ENCODE measurements around the gene CACUL1. TPM values are rescaled to one million over a fixed set of nuclear protein-coding genes. Genes with fewer than 3 reads are reported as not detected.
"Not testable (repeated sequence)": the region's sequence is repeated elsewhere in the genome, so short reads cannot be mapped to it uniquely, and the experiment has no call there.

Gene CACUL1
- total RNA-seq, 1 experiment from 2014 or later, result 13.5 TPM

DNA sequence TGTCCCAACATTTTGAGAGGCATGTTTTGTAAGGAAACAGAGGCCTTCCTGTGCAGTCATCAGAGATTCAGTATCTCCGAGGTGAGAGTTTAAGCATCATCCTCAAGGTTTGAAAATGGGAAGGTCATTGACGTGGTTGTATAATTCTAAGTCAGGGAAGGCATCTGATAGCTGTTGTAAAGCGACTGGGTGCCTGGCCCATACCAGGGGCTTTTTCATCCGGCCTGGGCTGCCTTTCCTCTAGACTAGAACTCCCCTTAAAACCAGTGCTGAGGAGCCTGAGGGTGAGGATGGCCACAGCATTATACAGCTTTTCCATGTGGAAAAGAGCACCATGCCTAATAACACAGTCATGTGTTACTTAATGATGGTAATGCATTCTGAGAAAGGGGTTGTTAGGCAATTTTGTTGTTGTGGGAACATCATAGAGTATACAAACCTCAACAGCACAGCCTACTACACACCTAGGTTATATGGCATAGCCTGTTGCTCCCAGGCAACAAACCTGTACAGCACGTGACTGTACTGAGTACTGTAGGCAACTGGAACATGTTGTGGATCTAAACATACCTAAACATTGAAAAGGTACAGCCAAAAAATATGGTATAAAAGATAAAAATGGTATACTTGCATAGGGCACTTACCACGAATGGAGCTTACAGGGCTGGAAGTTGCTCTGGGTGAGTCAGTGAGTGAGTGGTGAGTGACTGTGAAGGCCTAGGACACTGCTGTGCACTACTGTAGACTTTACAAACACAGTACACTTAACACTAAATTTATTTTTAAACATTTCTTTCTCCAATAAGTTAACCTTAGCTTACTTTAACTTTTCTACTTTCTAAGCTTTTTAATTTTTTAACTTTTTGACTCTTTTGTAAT is 13.5 kb upstream of the CACUL1 start:
- no peak for DNase-seq (ENCODE audit: low read depth)

DNA sequence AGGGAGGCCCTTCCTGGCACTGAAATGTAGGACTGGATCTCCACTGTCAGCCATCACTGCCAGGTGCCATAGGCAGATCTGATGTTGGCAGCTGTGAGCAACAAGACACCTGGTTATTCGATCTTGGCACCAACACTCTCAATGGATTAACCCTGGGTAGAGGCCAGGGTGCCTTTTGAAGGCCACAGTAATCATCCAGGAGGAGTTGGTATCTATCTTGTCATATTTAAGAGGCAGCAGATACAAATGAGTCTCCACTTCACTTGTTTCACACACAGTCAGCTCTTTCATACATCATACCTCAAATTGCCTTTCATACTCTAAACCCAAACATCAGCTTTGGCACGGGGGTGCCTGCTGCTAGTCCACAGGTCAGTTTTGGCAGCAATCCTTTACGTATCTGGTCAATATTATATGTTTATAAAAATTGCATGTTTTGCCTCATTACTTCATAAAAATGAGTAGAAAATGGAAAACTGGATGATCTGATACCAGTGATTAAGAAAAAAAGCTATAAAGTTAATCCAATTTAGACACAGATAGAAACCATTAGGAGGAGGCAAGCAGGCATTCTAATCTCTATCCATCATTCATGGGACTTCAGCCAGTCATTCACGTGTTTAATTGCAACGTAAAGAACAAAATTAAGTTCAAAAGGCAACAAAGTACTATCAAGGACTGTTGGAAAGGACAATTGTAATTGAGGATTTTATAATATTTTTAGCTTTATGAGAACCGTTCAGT is 12.7 kb upstream of the CACUL1 start:
- DNase-seq (ENCODE audit: low read depth), result no peak

DNA sequence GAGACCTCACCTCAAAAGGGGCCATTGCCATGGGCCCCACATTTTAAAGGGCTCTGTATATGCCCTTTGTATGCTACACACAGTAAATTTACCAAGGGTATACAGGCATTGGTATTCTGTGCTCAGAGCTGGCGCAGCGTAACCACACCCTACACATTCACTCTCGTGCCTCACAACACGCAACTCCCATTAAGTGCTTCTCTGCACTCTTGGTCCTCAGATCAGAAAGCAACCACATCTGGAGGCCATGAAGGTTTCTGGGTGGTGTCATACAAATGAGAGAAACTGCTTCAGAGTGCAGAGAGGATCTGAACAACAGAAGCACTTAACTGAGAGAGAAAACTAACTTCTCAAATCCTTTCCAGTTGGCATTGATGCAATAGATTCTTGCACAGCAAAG is 9.4 kb upstream of the CACUL1 start:
- no peak for DNase-seq (ENCODE audit: low read depth)

DNA sequence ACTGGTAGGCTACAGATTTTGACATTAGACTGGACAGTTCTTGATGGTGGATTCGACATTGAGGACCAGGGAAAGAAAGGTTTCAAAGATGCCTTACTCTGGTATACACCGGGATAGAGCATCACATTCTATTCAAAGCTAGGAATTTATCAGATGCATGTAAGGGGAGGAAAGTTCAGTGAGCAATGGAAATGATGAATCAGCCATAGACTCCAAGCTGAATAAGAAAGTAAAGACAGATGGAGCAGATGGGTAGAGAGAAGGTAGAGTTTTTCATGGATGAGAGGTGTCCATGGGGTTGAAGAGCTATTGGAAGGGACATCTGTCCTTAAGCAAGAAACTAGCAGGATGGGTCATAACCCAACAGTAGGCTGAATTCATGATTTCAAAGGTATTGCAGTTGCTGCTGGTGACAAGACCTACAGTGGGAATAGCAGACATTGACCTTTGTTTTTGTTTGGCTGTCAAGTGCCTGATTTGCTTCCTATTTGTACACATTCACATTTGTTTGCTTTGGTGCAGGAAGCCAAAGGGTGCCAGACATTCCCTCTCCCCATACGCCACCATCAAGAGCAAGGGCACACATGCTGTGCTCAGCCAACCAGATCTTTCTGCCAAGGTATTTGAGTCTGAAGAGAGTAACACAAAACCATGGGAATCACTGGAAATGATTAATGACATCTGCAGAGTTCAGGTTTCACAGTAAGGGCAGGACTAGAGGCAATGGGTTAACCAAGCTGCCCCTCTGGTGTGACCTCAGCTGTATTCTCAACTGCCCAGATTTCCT is 8.6 kb upstream of the CACUL1 start:
- peak; percentile 7 for DNase-seq (ENCODE audit: low read depth)

DNA sequence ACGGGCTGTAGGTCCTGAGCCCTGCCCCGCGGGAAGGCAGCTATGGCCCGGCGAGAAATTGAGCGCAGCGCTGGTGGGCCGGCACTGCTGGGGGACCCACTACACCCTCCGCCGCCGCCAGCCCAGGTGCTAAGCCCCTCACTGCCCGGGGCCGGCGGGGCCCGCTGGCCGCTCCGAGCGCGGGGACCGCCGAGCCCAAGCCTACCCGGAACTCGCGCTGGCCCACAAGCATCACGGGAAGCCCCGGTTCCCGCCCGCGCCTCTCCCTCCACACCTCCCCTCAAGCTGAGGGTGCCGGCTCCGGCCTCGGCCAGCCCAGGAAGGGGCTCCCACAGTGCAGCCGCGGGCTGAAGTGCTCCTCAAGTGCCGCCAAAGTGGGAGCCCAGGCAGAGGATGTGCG is 5.5 kb upstream of the CACUL1 start:
- DNase-seq (ENCODE audit: low read depth), result no peak

DNA sequence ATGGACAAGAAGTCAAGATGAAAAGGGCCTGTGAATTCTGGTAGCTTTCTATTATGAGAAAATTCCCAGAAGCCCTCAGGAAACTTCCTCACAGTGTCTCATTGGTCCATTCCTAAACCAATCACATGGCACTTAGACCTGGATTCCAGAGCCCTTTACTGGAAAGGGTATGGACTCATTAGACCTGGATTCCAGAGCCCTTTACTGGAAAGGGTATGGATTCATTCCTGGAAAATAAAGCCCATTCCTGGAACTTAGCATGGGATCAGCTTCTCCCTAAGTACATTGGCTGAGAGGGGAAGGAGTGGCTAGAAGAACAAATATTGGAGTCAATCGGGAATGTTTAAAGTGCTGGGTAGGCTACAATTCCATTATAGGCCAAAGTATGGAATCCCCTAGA is 3.7 kb upstream of the CACUL1 start:
- DNase-seq (ENCODE audit: low read depth), result no peak

DNA sequence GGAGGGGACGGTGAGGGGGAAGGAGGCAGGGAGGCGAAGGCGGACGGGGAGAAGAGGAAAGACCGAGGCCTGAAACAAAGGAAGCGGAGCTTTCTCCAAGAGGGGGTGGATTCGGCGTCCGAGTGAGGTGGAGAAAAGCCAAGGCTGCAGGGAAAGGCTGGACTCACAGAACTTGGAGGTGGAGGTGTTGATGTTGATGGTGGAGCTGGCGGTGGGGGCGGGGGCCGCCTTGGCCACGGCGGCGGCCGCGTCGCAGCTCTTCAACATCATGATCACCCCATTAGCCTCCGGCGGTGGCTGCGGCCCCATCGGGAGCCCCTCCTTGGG is 578 bp downstream of the CACUL1 start:
- DNase-seq (ENCODE audit: low read depth), result peak; percentile 31

DNA sequence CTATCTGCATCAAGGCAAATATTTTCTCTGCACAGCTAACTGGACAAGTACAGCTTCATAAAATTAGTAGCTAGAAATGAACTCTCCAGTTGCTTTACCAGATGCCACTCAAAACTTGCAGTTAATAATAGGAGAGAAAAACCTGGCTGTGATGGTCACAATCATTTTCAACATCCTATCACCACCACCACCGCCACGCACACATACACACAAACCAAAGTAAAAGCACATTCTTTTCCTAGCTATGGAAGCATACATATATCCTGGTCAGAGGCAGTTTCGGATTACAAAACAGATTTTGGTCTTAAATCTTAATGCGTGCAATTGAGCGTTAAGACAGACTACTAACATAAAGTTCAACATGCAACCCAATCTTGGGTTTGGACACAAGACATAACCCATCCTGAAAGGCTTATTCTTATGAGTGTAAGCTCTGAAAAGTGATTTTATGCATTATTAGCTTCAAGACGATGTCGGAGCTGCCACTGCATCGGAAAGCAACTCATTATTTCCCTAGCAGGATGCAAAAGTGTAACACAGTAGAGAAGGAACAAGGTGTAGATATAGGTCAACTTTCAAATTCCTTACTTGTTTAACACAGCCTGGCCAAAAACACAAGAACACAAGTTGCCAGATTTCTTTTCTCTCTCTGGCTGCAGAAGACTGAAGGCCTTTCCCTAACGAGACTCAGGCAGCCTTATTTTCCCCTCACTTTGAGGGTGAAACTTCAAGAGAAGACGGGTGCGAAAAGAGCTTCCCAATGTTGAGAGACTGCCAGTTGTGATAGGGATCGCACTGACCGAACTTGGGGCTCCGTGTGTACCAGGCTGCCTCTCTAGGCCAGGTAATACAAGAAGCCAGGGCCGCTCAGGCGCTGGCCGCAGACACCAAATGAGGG is 1.2 kb downstream of the CACUL1 start:
- DNase-seq (ENCODE audit: low read depth), result peak; percentile 12

DNA sequence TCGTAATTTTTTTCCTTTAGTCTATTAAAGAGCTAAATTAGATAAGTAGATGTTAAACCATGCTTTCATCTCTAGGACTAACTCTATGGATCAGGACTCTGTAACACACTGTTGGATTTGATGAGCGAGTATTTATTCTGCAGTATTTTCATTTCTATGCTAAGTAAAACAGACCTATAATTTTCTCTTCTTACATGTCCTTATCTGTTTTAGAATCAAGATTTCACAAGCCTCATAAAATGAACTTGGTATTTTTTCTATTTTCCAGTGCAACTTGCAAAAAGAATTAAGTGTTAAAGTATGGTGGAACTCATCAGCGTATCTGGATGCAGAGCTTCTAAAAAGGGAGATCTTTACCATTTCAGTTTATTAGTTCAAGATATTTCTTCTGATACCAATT is 2.4 kb downstream of the CACUL1 start:
- DNase-seq (ENCODE audit: low read depth), result no peak

DNA sequence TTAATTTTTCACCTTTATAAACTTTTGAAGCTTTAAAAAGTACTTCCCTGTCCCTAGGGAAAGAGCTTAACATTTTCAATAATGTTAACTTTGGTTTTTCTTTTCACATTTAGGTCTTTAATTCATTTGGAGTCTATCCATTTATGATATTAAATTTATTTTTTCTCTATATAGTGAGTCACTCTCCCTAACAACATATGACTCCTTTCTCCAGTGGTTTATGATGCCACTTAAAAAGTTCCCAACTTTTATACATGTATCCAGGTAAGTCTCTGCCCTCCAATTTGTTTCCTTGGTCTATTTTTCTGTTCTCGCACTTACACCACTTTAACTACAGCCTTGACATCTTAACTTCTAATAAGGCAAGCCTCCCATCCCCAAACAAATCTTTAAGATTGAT is 3.5 kb downstream of the CACUL1 start:
- no peak for DNase-seq (ENCODE audit: low read depth)

DNA sequence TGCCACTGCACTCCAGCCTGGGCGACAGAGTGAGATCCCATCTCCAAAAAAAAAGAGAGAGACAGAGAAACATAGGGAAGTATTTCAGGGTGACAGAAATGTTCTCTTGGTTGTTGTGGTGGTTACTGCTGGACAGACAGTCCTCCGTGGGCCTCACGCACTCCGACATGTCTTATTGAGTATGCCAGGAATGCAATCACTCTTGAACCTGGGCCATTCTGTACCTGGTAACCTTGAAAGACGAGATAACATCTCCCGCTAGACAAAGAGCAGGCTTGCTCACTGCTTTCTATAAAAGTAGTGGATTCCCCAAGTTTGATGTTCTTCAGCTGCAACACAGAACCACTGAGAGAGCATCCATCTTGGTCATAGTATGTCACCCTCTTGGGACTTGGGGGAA is 6.7 kb downstream of the CACUL1 start:
- no peak for DNase-seq (ENCODE audit: low read depth)

DNA sequence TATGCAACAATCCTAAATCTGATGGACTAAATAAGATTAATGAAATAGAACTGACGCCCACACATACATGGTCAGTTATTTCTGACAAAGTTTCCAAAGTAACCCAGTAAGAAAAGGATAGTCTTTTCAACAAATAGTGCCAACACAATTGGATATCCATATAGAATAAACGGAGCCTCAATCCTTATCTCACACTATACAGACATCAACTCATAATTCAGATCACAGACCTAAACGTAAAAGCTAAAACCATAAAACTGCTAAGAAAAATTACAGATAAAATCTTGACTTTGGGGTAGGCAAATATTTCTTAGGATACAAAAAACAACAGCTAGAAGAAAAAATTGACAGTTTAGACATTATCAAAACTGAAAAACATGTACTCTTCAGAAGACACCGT is 8.5 kb downstream of the CACUL1 start:
- DNase-seq (ENCODE audit: low read depth), result no peak

DNA sequence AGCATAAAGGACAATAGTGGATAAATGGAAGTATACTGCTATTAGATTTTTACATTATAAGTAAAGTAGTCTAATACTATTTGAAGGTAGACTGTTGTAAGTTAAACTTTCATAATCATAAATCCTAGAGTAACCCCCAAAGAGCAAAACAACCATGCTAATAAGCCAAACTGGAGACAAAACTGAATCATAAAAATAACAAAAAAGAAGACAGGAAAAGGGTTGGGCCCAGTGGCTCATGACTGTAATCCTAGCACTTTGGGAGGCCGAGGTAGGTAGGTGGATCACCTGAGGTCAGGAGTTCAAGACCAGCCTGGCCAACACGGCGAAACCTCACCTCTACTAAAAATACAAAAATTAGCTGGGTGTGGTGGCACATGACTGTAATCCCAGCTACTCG is 9.7 kb downstream of the CACUL1 start:
- DNase-seq (ENCODE audit: low read depth), result no peak

DNA sequence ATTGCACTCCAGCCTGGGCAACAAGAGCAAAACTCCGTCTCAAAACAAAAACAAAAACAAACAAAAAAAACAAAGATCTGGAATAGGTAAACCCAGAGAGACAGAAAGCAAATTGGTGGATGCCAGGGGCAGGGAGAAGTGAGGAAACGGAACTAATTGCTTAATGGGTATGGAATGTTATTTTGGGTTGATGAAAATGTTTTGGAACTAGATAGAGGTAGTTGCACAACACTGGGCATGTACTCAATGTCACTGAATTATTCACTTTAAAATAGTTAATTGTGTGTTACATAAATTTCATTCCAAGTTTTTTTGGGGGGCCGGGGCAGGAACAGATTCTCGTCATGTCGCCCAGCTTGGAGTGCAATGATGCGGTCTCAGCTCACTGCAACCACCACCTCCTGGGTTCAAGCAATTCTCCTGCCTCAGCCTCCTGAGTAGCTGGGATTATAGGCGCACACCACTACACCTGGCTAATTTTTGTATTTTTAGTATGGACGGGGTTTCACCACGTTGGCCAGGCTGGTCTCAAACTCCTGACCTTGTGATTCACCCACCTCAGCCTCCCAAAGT is 10.3 kb downstream of the CACUL1 start:
- not testable (repeated sequence) for DNase-seq (ENCODE audit: low read depth)

DNA sequence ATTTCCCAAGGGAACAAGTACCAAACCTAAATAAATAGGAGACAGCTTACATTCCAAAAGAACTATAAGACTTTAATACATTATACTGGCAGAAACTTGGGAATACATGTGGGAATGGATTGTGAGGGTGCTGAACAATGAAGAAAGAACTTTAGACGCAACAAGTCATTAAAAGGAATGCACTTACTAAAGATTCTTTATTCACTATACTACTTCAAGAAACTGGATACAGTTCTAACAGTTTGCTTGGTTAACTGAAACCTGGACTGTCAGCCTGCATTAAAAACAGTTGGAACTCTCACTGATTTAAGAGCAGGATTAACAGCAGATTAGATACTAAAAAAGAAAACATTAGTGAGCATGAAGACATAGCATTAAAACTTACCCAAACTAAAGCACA is 12.0 kb downstream of the CACUL1 start:
- DNase-seq (ENCODE audit: low read depth), result no peak

DNA sequence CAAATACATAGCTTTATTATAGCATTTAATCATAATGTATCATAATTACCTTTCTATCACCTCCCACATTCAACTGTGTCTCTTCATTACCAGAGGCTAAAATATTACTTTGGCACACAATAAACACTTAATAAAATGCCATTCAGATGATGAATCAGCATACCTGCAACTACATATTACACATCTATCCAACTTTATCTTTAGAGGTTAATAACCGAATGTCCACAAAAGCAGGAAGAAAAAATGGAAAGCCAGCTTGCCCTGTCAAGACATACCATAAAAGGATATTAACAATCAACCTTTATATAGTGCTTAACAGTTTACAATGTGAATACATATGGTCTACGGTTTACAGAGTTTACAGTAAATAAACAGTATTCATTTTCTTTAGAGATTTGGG is 12.7 kb downstream of the CACUL1 start:
- no peak for DNase-seq (ENCODE audit: low read depth)

DNA sequence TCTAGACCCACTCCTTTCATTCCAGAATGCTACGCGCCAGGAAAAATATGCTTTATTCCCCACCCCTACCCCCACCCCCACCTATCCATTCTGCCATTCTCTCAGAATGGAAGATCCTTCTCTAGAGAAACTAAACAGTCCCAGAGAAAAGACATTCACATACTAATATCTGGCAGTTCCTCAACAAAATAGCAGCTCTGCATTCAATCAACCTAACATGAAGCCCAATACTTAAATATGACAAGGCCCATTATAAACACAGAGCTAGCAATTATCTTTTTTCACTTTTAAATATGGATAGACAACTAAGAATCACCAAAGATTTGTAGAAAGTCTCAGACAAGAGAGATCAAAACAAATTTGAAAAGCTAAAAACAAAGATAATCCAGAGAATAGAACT is 16.4 kb downstream of the CACUL1 start:
- DNase-seq (ENCODE audit: low read depth), result no peak

DNA sequence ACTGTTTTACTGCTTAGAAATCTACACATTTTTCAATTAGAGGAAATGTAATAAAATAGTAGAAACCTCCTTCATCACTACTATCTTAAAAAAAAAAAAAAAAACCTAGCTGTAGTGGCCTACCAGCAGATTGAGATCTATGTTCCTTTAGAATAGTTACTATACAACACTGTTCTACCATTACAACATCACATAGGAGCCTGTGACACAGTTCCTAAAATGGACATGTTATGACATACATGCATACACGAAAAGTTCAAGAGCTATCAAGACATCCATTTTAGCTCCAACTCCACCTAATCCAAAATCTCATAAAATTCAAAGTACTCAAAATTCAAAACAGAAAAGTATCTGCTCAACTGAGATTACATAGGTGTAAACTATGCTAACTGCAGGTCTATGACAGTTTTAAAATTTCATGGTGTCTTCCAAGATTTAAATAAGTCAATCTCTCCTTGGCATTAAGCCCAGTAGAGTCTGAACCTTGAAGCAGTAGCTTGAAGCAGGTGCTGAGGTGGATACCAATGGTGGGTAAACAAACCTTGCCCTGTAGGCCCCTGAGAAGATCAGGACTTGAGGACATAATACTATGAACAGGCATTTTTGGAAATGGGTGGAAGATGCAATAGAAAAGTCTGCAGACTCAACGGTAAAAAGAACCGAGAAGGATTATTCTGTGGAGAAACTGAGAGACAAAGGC is 17.0 kb downstream of the CACUL1 start:
- DNase-seq (ENCODE audit: low read depth), result no peak

DNA sequence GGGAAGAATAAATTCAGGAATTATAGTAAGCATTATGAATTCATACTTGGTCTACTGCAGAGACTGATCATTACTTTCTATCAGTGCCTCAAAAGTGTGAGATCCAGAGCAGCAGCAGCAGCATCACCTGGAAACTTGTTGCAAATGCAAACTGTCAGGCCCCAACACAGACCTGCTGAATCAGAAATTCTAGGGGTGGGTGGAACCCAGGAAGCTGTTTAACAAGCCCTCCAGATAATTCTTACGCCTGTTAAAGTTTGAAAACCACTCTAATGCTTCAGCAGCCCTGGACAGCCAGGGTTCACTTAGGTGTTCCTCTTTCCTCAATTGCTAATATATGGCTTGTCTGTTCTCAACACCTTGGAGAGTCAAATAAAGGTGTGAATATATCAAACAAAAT is 19.5 kb downstream of the CACUL1 start:
- no peak for DNase-seq (ENCODE audit: low read depth)

DNA sequence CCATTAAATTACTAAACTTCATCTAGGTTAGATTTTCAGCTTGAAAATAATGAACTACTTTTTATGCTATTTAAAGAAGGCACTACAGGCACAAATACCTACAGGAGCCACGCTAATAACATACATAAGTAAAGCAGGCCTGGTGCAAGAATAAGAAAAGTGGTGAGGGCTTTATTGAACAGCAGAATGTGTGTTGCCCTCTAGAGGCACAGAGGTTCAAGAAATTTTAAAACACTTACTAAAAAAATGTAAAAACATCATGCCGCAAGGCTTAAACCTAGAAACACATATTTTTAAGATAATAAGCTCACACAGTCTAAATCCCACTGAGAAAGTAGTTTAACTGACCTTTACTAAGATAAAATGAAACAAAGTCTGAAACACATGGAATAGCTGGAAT is 20.3 kb downstream of the CACUL1 start:
- no peak for DNase-seq (ENCODE audit: low read depth)

Data from RPMI7951 (cell line).